Keratinocyte (primary cell): ENCODE results near the gene ST8SIA1. TPM values are rescaled to one million over a fixed set of nuclear protein-coding genes. Genes with fewer than 3 reads are reported as not detected.
A peak's percentile ranks its signal among the peaks of the same experiment; 100 is the strongest.

Source experiments
- DNase-seq: peaks from one replicate; pipeline ENCODE4 v3.0.0-alpha.2; 2011; ENCODE audit warnings: low read depth, missing footprints, low spot score
- FAIRE-seq: peaks from 2 replicates; lab custom pipeline; 2011; peaks lifted over from hg19 to GRCh38; lab: Jason Lieb, UNC
- H2AFZ ChIP-seq: 2 replicates; pipeline ENCODE4 v1.6.0; 2012; ENCODE audit warnings: low read length, control low read depth, inconsistent platforms; ENCODE audit not compliant: control insufficient read depth
- H3K27ac ChIP-seq: 2 replicates; pipeline ENCODE4 v1.5.1; 2011; ENCODE audit warnings: low read length; ENCODE audit not compliant: control insufficient read depth, insufficient read depth
- H3K27me3 ChIP-seq: 3 replicates; pipeline ENCODE4 v1.6.0; 2011; ENCODE audit warnings: low read length; ENCODE audit not compliant: control insufficient read depth, insufficient read depth; ENCODE audit errors: extremely low read depth
- H3K36me3 ChIP-seq, 2 experiments: 2 replicates in 1 of 2; 3 replicates in 1 of 2; pipeline ENCODE4 v1.5.1; 2011; ENCODE audit warnings: low read length in 2 of 2, mild to moderate bottlenecking in 1 of 2; ENCODE audit not compliant: control insufficient read depth in 2 of 2, insufficient read depth in 2 of 2; ENCODE audit errors: extremely low read depth in 1 of 2
- H3K4me1 ChIP-seq: 3 replicates; pipeline ENCODE4 v1.5.1; 2011; ENCODE audit warnings: low read length; ENCODE audit not compliant: control insufficient read depth, insufficient read depth; ENCODE audit errors: extremely low read depth
- H3K4me2 ChIP-seq: 3 replicates; pipeline ENCODE4 v1.6.0; 2011; ENCODE audit warnings: low read depth, low read length; ENCODE audit not compliant: control insufficient read depth, insufficient read depth; ENCODE audit errors: extremely low read depth
- H3K4me3 ChIP-seq, 3 experiments: fragments of 200-600 bp in 1 of 3; sonication (generic) in 1 of 3; 2 replicates in 2 of 3; 3 replicates in 1 of 3; pipeline ENCODE4 v1.5.1; 2011 to 2016; ENCODE audit warnings: low read length in 3 of 3, mild to moderate bottlenecking in 3 of 3, control low read depth in 2 of 3, inconsistent platforms in 1 of 3, low read depth in 1 of 3, mixed read lengths in 1 of 3, mixed run types in 1 of 3, moderate library complexity in 1 of 3; ENCODE audit not compliant: control insufficient read depth in 2 of 3, insufficient read depth in 2 of 3; ENCODE audit errors: extremely low read depth in 1 of 3
- H3K79me2 ChIP-seq: 2 replicates; pipeline ENCODE4 v1.6.0; 2012; ENCODE audit warnings: low read length; ENCODE audit not compliant: control insufficient read depth, insufficient read depth
- H3K9ac ChIP-seq: 3 replicates; pipeline ENCODE4 v1.6.0; 2011; ENCODE audit warnings: low read length; ENCODE audit not compliant: control insufficient read depth, insufficient read depth; ENCODE audit errors: extremely low read depth
- H3K9me1 ChIP-seq: 3 replicates; pipeline ENCODE4 v1.6.0; 2011; ENCODE audit warnings: low read length; ENCODE audit not compliant: control insufficient read depth, insufficient read depth; ENCODE audit errors: extremely low read depth
- H3K9me3 ChIP-seq: 2 replicates; pipeline ENCODE4 v1.5.1; 2012; ENCODE audit warnings: low read depth, low read length; ENCODE audit not compliant: control insufficient read depth
- H4K20me1 ChIP-seq: 3 replicates; pipeline ENCODE4 v1.6.0; 2011; ENCODE audit warnings: low read length; ENCODE audit not compliant: control insufficient read depth, insufficient read depth; ENCODE audit errors: extremely low read depth
- EZH2 ChIP-seq: IDR thresholded peaks from one replicate; pipeline ENCODE4 v1.6.1; 2012; ENCODE audit warnings: inconsistent platforms, mild to moderate bottlenecking, low read length, moderate library complexity
- dilution Hi-C: fragments of 300-500 bp; cut with MboI; formaldehyde crosslinking; loops from one replicate; pipeline ENCODE4 v1.7.0; 2020; ENCODE audit warnings: low sequenced_read_pairs; ENCODE audit not compliant: extremely low pct_ligation_motif_present
- polyA plus RNA-seq, 5 experiments: library from polyadenylated mRNA; depleted of rRNA in 3 of 5; stranded (reverse) in 3 of 5; stranded (forward) in 1 of 5; unstranded in 1 of 5; fragments of >200 nt; gene quantifications; 1 replicate in 1 of 5; 2 replicates in 3 of 5; 3 replicates in 1 of 5; pipeline versions ENCODE4 v1.2.1 to v1.2.3, GENCODE V29; 2011 to 2012; ENCODE audit warnings: missing spikeins in 2 of 5, low read depth in 1 of 5, low replicate concordance in 1 of 5
- TF ChIP-seq, protein P1 (sequence below), 3 experiments: IDR thresholded peaks in 1 of 3; conservative IDR thresholded peaks in 1 of 3; optimal IDR thresholded peaks in 1 of 3; 2 replicates in 2 of 3; 3 replicates in 1 of 3; pipeline versions ENCODE3 to v1.5.1; 2011; ENCODE audit warnings: low read length in 3 of 3, mild to moderate bottlenecking in 3 of 3, moderate library complexity in 2 of 3, control low read depth in 1 of 3, inconsistent platforms in 1 of 3; ENCODE audit not compliant: insufficient read depth in 2 of 3; ENCODE audit errors: extremely low read depth in 1 of 3

The ST8SIA1 gene
- polyA plus RNA-seq, 1 donor (not counting 4 experiments of a cell fraction or from before 2014, with no cell fraction given), result 0.50 TPM

DNA sequence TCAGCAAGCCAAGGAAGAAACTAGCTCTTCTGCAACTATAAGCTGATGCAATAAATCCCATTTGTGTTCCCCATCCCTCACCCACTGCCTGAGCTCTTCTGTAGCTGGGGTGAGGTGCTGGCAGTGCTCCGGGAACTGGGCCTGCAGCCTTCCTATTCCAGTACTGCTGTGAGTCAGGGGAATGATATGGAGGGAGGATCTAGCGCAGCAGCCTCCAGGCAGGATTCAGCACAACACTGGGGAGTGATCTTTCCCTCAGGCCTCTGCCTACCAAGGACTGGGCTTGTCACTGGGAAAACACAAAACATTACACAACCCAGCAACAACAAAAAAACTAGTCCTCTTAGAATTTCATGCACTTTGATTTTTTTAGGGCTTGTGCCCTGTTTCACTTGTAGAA is 58.7 kb downstream of the ST8SIA1 start:
- dilution Hi-C loops, result no loop called here
- TF ChIP-seq, protein P1, sequence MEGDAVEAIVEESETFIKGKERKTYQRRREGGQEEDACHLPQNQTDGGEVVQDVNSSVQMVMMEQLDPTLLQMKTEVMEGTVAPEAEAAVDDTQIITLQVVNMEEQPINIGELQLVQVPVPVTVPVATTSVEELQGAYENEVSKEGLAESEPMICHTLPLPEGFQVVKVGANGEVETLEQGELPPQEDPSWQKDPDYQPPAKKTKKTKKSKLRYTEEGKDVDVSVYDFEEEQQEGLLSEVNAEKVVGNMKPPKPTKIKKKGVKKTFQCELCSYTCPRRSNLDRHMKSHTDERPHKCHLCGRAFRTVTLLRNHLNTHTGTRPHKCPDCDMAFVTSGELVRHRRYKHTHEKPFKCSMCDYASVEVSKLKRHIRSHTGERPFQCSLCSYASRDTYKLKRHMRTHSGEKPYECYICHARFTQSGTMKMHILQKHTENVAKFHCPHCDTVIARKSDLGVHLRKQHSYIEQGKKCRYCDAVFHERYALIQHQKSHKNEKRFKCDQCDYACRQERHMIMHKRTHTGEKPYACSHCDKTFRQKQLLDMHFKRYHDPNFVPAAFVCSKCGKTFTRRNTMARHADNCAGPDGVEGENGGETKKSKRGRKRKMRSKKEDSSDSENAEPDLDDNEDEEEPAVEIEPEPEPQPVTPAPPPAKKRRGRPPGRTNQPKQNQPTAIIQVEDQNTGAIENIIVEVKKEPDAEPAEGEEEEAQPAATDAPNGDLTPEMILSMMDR (optimal IDR thresholded peaks at IDR 0.05 in 1 of 3, IDR thresholded peaks at IDR 0.05 in 1 of 3, conservative IDR thresholded peaks at IDR 0.05 in 1 of 3; ENCODE audit: extremely low read depth in 1 of 3, insufficient read depth in 2 of 3, low read length in 3 of 3), result no peak
- no peak for TF ChIP-seq EZH2
- H3K9me1 ChIP-seq, result no peaks in the 10 kb centered on the region
- H4K20me1 ChIP-seq, result no peaks in the 10 kb centered on the region
- no peaks in the 10 kb centered on the region for H3K79me2 ChIP-seq
- no peaks in the 10 kb centered on the region for H3K9me3 ChIP-seq
- H3K36me3 ChIP-seq, result no peaks in the 10 kb centered on the region
- no peaks in the 10 kb centered on the region for H3K27me3 ChIP-seq
- peak overlapping the region; percentile 68 for H2AFZ ChIP-seq
- peak overlapping the region in 2 of 3 experiments; percentile 21 to 41 for H3K4me3 ChIP-seq
- peak overlapping the region; percentile 88 for H3K4me2 ChIP-seq
- DNase-seq (peak; percentile 83), FAIRE-seq (peak; percentile 100)
- peaks cover 43% of the 10 kb centered on the region for H3K4me1 ChIP-seq
- H3K9ac ChIP-seq, result peak overlapping the region; percentile 62
- peak overlapping the region; percentile 81 for H3K27ac ChIP-seq

DNA sequence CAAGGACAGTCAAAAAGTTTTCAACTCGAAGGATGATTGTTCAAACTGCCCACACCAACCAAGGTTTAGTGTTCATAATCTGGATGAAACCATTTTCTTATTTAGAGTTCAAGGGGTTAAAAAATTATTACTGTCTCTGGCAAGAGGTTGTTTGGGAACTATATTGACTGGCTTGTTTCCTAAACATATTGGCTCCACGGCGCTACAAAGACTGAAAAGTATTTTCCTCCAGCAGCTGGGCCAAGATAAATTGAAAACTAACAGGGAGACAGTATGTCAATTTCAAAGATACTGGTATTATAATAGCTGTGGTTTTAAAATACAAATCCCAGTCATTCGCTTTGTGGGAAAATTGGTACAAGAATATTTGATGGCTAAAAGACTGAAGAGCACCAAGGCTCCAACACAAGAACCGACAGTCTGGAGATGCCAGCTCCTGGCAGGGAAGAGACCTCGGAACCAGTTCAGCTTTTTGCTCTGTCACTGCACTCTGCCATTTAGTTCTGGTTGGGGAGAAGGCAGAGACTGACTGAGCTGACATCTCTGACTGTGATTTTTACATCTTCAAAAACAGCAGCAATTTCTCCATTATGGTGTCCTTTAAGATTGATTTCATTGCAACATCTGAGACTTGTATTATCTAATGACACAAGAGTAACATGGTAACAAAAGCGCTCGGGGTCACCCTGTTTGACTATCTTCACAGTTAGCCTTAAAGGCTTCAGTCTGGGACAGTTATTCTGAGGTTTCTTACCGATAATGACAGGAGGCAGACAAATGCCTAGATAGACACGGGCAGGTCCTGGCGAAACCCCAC is 62.0 kb downstream of the ST8SIA1 start:
- dilution Hi-C loops, result no loop called here
- no peaks in the 10 kb centered on the region for H3K9me1 ChIP-seq
- TF ChIP-seq, protein P1 (optimal IDR thresholded peaks at IDR 0.05 in 1 of 3, IDR thresholded peaks at IDR 0.05 in 1 of 3, conservative IDR thresholded peaks at IDR 0.05 in 1 of 3; ENCODE audit: extremely low read depth in 1 of 3, insufficient read depth in 2 of 3, low read length in 3 of 3), result no peak
- no peaks in the 10 kb centered on the region for H4K20me1 ChIP-seq
- peaks cover 39% of the 10 kb centered on the region for H3K4me1 ChIP-seq
- H3K9me3 ChIP-seq, result peaks cover 4% of the 10 kb centered on the region
- no peaks in the 10 kb centered on the region for H3K27me3 ChIP-seq
- peak overlapping the region; percentile 72 for H2AFZ ChIP-seq
- H3K36me3 ChIP-seq, result no peaks in the 10 kb centered on the region
- peak; percentile 79 for FAIRE-seq
- DNase-seq, result no peak
- no peaks in the 10 kb centered on the region for H3K79me2 ChIP-seq
- H3K4me3 ChIP-seq, result no peak overlapping the region
- no peak overlapping the region for H3K27ac ChIP-seq
- no peak overlapping the region for H3K9ac ChIP-seq
- peak overlapping the region; percentile 6 for H3K4me2 ChIP-seq
